ENCODE results near the gene GPR37. TPM values are rescaled to one million over a fixed set of nuclear protein-coding genes. Genes with fewer than 3 reads are reported as not detected.

GPR37 gene
- total and polyA plus RNA-seq, 10 donors = 0.05 to 6.2 (median 1.7) TPM; not detected in 1

- Histone ChIP-seq H3K4me1 (no peaks in the 10 kb centered on the region), H3K9me3 (no peaks in the 10 kb centered on the region), H3K4me3 (no peak overlapping the region), H3K27ac (no peak overlapping the region), H3K27me3 (replicated peaks in 1 of 7) (peaks cover 0 to 9% (median 0%) of the 10 kb centered on the region in 7 donors), H3K36me3 (no peaks in the 10 kb centered on the region)
- DNase-seq = no peak
- WGBS, 5 donors = 69 to 86% (median 74%) methylated on average over 5 of the region's 5 CpGs
- intact Hi-C loops (cut with DNase I; ENCODE audit: low total_unique reads) = no loop called here
- no peak for TF ChIP-seq POLR2A (IDR thresholded peaks at IDR 0.05)
- no peak for TF ChIP-seq POLR2AphosphoS5 (IDR thresholded peaks at IDR 0.05)
- TF ChIP-seq CTCF (IDR thresholded peaks at IDR 0.05 in 8 of 11, conservative IDR thresholded peaks at IDR 0.05 in 3 of 11) = no peak
Observed at GRCh38 chr7:124783271-124783670, 17.7 kb upstream of the GPR37 start.

GRCh38 chr7:124781907-124782734 lies 16.5 kb upstream of the GPR37 start:
- WGBS, 5 donors = 79 to 90% (median 86%) methylated on average over 12 of the region's 12 CpGs
- Histone ChIP-seq H3K9me3 (no peaks in the 10 kb centered on the region), H3K27me3 (replicated peaks in 1 of 7) (peaks cover 0 to 10% (median 0%) of the 10 kb centered on the region in 7 donors), H3K4me1 (no peaks in the 10 kb centered on the region), H3K36me3 (no peaks in the 10 kb centered on the region), H3K4me3 (no peak overlapping the region), H3K27ac (no peak overlapping the region)
- DNase-seq = no peak
- no peak for TF ChIP-seq CTCF (IDR thresholded peaks at IDR 0.05 in 8 of 11, conservative IDR thresholded peaks at IDR 0.05 in 3 of 11)
- intact Hi-C loops (cut with DNase I; ENCODE audit: low total_unique reads) = no loop called here

- intact Hi-C loops (cut with DNase I; ENCODE audit: low total_unique reads) = no loop called here
- TF ChIP-seq CTCF (IDR thresholded peaks at IDR 0.05 in 8 of 11, conservative IDR thresholded peaks at IDR 0.05 in 3 of 11) = no peak
- no peak for TF ChIP-seq POLR2AphosphoS5 (IDR thresholded peaks at IDR 0.05)
- TF ChIP-seq POLR2A (IDR thresholded peaks at IDR 0.05) = no peak
- no peak overlapping the region for H3K4me3 ChIP-seq
- 89 to 94% (median 93%) methylated on average over 2 of the region's 2 CpGs for WGBS, 5 donors
- H3K4me1 ChIP-seq = no peaks in the 10 kb centered on the region
- H3K9me3 ChIP-seq = no peaks in the 10 kb centered on the region
- no peaks in the 10 kb centered on the region for H3K36me3 ChIP-seq
- H3K27me3 ChIP-seq (replicated peaks in 1 of 7) = peaks cover 0 to 7% (median 0%) of the 10 kb centered on the region in 7 donors
- no peak for DNase-seq
- no peak overlapping the region for H3K27ac ChIP-seq
Observed at GRCh38 chr7:124781418-124781817, 15.8 kb upstream of the GPR37 start.

GRCh38 chr7:124780608-124781007 lies 15.0 kb upstream of the GPR37 start:
- Histone ChIP-seq H3K4me3 (no peak overlapping the region), H3K9me3 (no peaks in the 10 kb centered on the region), H3K36me3 (no peaks in the 10 kb centered on the region), H3K27me3 (replicated peaks in 1 of 7) (peaks cover 0 to 7% (median 0%) of the 10 kb centered on the region in 7 donors), H3K27ac (no peak overlapping the region), H3K4me1 (no peaks in the 10 kb centered on the region)
- intact Hi-C loops (cut with DNase I; ENCODE audit: low total_unique reads) = no loop called here
- DNase-seq = no peak
- WGBS, 5 donors = 50 to 88% (median 69%) methylated on average over 1 of the region's 1 CpG
- TF ChIP-seq POLR2A (IDR thresholded peaks at IDR 0.05) (no peak), CTCF (IDR thresholded peaks at IDR 0.05 in 8 of 11, conservative IDR thresholded peaks at IDR 0.05 in 3 of 11) (no peak), POLR2AphosphoS5 (IDR thresholded peaks at IDR 0.05) (no peak)

All from spleen (tissue), 11 donors.